ENCODE measurements around the gene M1AP.

M1AP gene

GRCh38 chr2:74524955-74525716 lies 123.0 kb downstream of the M1AP start:
- DNase-seq (ENCODE audit: low read depth) = no peak

DNA sequence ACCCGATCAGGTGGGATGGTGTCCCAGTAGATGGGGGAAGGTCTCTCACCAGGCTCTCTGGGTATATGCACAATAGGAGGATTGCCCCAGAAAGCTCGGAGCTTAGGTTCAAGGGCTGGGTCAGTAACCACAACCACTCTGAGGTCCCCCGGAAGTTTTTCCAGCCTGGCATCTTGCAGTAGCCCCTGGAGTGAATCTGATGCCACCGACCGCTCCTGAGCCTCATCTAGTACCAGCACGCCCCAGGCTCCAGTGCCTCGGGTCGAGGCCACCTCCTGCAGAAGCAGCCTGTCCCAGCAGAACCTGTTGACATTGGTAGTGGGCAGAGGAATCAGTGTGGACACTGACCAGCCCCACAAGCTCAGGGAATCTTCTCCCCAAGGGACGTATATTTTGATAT lies 124.1 kb downstream of the M1AP start:
- DNase-seq (ENCODE audit: low read depth) = no peak

GRCh38 chr2:74522516-74522915 lies 125.6 kb downstream of the M1AP start:
- DNase-seq (ENCODE audit: low read depth) = no peak

DNA sequence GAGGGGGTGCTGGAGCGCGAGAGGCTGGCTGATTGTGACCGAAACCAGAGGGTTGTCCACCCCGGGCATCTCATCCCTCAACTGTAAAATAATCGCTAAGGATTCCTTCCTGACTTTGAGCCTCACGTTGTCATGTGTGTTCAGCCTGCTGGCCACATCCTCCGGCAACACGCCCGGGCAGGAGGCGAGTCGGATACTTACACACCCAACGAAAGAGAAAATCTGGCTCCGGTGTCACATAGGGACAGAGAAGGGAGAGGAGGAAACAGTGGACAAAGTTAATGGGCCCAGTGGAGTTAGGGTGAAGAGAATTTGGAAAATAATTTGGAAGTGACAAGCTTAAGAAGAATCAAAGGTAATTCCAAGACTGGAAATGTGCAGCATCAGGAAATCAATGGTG lies 131.5 kb downstream of the M1AP start:
- no peak for DNase-seq (ENCODE audit: low read depth)

GRCh38 chr2:74515981-74516633 lies 132.0 kb downstream of the M1AP start:
- DNase-seq (ENCODE audit: low read depth) = no peak

- DNase-seq (ENCODE audit: low read depth) = no peak
These were observed 132.7 kb downstream of the M1AP start for GRCh38 chr2:74515271-74515980.

DNA sequence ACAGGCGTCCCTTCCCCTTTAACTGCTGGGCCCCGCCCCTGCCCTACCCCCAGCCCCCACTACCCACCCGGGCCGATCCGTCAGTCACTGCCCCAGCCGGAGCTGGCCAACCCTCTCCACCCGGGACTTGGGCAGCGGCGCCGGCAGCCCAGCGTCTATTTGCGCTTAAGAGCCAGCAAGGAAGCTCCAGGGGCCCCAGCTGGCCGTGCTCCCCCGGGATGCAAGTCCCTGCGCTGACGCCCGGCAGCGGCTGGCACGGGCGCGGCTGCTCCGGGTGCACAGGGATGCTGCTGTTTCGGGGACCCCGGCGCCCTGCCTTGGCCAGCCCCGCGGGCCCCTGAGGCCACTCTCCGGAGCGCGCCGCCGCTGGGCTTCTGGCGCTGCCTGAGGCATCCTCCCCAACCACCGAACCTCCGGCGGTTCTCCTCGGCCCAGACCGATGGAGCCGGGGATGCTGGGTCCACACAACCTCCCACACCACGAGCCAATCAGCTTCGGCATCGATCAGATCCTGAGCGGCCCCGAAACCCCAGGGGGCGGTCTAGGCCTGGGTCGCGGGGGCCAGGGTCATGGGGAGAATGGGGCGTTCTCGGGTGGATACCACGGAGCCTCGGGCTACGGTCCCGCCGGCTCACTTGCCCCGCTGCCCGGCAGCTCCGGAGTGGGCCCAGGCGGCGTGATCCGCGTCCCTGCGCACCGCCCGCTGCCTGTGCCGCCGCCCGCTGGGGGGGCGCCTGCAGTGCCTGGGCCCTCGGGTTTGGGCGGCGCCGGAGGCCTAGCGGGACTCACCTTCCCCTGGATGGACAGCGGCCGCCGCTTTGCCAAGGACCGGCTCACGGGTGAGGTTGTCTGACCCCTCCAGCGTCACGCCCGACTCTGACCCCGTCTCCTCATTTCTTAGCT lies 133.5 kb downstream of the M1AP start, which contains the start of gene TLX2:
Gene TLX2 (plus strand): TSS at position 83 of the 903 bp plus-strand sequence. CDS start 357 bp downstream, at position 440.
- DNase-seq (ENCODE audit: low read depth) = no peak

DNA sequence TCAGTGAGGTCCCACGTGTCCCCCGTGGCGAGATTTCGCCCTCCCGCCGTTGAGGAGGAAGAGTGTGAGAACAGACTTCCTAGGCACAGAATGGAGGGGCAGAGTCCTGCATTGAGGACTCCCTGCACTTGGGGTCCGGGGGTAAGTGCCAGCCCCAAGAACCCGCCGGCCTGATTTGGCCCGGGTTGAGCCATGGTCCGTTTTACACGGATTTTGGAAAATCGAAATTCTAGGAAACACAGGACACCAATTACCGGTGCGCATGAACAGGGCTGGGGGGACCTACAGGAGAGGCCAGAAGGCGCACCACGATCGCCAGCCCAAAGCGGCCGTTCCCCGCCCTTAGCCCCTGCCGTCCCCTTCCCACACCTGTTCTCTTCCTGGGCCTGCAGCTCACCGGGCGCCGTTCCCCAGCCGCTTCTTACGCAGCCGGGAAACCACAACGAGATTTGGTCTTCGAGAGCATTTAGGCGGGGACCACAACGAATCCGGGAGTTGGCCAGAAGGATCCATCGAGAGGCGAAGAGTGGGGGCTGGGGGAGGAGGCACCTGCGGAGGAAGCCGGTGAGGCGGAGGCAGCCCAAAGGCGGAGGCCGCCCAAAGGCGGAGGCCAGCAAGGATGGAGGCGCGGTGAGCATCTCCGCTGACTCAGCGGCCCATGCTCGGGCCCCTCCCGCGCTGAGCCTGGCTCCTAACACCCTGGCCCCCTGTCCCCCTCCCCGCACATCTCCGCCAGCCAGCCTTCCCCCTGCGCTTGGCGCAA lies 134.3 kb downstream of the M1AP start:
- DNase-seq (ENCODE audit: low read depth) = no peak

- DNase-seq (ENCODE audit: low read depth) = no peak
These were observed 135.2 kb downstream of the M1AP start for GRCh38 chr2:74512744-74513604.

DNA sequence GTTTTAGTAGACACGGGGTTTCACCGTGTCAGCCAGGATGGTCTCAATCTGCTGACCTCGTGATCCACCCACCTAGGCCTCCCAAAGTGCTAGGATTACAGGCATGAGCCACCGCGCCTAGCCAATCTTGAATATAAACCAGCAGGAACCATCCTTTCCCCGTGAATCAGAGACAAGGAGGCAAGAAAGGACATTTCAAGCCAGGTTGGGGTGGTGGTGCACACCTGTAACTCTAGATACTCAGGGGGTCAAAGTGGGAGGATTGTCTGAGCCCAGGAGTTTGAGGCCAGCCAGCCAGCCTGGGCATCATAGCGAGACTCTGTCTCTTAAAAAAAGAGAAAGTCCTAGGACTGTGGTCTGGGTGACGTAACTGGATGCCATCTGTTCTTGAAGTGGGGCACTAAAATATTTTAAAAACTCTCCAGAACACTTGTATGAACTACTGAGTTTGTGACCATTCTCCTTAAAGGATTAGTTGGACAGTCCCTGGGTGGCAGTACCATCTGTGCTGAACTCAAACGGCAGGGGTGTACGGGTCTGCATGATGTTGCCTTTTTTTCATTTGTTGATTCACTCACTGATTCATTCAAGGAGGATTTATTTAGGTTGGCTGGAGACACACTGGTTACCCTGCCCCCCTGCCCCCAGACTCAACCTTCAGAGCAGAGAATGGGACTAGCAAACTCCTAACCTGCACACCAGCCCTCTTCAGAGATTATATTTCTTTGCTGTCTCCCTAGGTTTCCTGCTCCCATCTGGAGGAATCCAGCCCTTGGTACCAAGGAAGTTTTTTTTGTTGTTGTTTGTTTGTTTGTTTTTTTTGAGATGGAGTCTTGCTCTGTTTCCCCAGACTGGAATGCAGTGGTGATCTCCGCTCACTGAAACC lies 136.8 kb downstream of the M1AP start:
- DNase-seq (ENCODE audit: low read depth) = no peak

GRCh38 chr2:74510272-74510671 lies 137.9 kb downstream of the M1AP start:
- no peak for DNase-seq (ENCODE audit: low read depth)

- DNase-seq (ENCODE audit: low read depth) = peak; percentile 65
These were observed 140.1 kb downstream of the M1AP start for GRCh38 chr2:74507926-74508520.
